ENCODE measurements around the gene ARHGAP19. TPM values are rescaled to one million over a fixed set of nuclear protein-coding genes. Genes with fewer than 3 reads are reported as not detected.
"Not testable (repeated sequence)": the region's sequence is repeated elsewhere in the genome, so short reads cannot be mapped to it uniquely, and the experiment has no call there.

ARHGAP19 gene
- total and polyA plus RNA-seq, 9 donors: 8.5 to 19.9 (median 10.9) TPM

DNA sequence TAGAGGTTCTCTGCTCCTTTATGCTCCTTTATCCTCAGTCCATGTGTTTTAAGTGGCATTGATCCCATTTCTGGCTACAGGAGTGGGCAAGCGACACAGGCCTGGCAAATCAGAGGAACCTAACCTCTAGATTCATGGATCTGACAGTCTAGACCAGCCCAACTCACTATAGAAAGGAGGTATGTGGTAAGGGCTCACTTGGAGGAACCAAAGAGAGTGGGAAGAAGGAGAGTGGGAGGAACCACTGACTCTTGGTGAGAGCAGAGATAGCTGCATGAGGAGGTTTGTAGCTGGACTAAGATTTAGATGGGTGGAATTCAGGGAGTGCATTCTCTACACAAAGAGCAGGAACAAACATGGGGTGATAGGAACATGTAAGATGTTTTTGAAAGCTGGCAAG lies 15.0 kb upstream of the ARHGAP19 start:
- no peak for DNase-seq
- Histone ChIP-seq H3K4me1 (ENCODE audit: control insufficient read depth, insufficient read depth, low read length) (no peaks in the 10 kb centered on the region), H3K36me3 (ENCODE audit: control insufficient read depth, insufficient read depth, low read length) (no peaks in the 10 kb centered on the region), H3K27me3 (ENCODE audit: control insufficient read depth, insufficient read depth, low read length) (no peaks in the 10 kb centered on the region), H3K27ac (ENCODE audit: low read length) (no peak overlapping the region), H3K9me3 (replicated peaks; ENCODE audit: control insufficient read depth, low read depth, low read length) (no peaks in the 10 kb centered on the region), H3K4me3 (ENCODE audit: low read length) (no peak overlapping the region)
- no CpG with 5 or more reads among the region's 1 CpG for WGBS (ENCODE audit: insufficient coverage)

DNA sequence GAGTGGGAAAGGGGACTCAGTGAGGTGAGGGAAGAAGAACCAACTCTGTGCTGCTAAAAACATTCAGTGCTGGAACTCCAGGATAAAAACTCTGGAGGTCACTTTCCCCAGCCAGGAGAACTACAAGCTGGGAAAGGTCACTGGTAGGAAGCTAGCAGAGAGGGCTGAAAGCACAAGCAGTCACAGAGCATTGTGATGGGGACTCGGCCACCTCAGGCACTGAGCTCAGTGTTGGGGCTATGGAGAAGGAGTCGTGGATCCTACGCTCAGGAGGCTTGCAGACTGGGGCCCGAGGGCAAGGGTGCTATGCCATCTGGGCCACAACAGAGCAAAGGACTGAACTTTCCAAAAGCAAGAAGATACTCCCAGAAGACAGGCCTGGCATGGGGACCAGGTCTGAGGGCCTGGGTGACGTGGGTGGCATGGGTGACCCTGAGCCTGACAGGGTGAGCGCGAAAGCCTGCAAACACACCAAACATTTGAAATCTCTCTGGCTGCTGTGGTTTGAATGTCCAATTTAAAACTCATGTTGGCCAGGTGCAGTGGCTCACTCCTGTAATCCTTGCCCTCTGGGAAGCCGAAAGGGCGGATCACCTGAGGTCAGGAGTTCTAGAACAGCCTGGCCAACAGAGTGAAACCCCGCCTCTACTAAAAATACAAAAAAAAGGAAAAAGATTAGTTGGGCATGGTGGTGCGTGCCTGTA lies 9.8 kb upstream of the ARHGAP19 start:
- whole genome bisulfite sequencing (ENCODE audit: insufficient coverage): 100% methylated on average over 2 of the region's 11 CpGs
- DNase-seq: no peak
- Histone ChIP-seq H3K27me3 (ENCODE audit: control insufficient read depth, insufficient read depth, low read length) (peaks cover 2% of the 10 kb centered on the region), H3K27ac (ENCODE audit: low read length) (no peak overlapping the region), H3K9me3 (replicated peaks; ENCODE audit: control insufficient read depth, low read depth, low read length) (no peaks in the 10 kb centered on the region), H3K36me3 (ENCODE audit: control insufficient read depth, insufficient read depth, low read length) (no peaks in the 10 kb centered on the region), H3K4me3 (ENCODE audit: low read length) (no peak overlapping the region), H3K4me1 (ENCODE audit: control insufficient read depth, insufficient read depth, low read length) (no peaks in the 10 kb centered on the region)

DNA sequence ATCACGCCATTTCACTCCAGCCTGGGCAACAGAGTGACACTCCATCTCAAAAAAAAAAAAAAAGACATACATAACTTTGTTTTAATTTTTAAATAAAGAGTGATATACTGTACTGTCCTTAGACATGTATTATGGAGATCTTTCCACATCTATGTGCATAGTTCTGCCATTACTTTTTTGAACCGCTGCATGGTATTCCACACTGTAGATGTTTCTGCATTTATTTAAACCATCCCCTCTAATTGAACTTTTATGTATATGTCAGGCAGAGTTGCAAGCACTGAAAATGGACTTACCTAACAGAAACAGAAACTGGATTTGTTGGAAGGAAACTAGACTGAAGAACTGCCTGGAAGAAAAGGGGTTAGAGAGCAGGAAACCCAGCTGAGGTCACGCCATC lies 8.5 kb upstream of the ARHGAP19 start:
- 60% methylated on average over 1 of the region's 3 CpGs for WGBS (ENCODE audit: insufficient coverage)

DNA sequence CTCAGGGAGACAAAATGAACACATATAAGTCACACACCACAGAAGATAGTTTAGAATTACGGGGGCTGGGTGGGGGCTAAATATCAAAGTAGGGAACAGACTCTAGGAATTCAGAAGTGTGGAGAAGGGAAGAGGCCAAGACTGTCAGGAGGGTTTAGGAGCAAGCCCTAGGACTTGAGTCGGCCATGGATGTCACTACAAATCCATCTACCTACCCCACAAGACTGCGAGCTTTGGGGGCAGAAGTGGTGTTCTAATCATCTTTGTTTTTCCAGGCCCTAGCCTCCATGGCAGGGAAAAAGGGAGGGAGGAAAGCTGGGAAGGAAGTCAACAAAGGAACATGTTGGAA lies 5.8 kb upstream of the ARHGAP19 start:
- Histone ChIP-seq H3K27ac (ENCODE audit: low read length) (no peak overlapping the region), H3K4me3 (ENCODE audit: low read length) (no peak overlapping the region), H3K4me1 (ENCODE audit: control insufficient read depth, insufficient read depth, low read length) (no peaks in the 10 kb centered on the region), H3K9me3 (replicated peaks; ENCODE audit: control insufficient read depth, low read depth, low read length) (no peaks in the 10 kb centered on the region), H3K27me3 (ENCODE audit: control insufficient read depth, insufficient read depth, low read length) (peaks cover 2% of the 10 kb centered on the region), H3K36me3 (ENCODE audit: control insufficient read depth, insufficient read depth, low read length) (no peaks in the 10 kb centered on the region)
- no CpG with 5 or more reads among the region's 3 CpGs for WGBS (ENCODE audit: insufficient coverage)
- no peak for DNase-seq

More for the DNA sequence above, 8.5 kb upstream of the ARHGAP19 start:
- H3K4me1 ChIP-seq (ENCODE audit: control insufficient read depth, insufficient read depth, low read length): no peaks in the 10 kb centered on the region
- H3K36me3 ChIP-seq (ENCODE audit: control insufficient read depth, insufficient read depth, low read length): no peaks in the 10 kb centered on the region
- H3K9me3 ChIP-seq (replicated peaks; ENCODE audit: control insufficient read depth, low read depth, low read length): no peaks in the 10 kb centered on the region
- DNase-seq: no peak
- H3K27me3 ChIP-seq (ENCODE audit: control insufficient read depth, insufficient read depth, low read length): peaks cover 2% of the 10 kb centered on the region
- no peak overlapping the region for H3K4me3 ChIP-seq (ENCODE audit: low read length)
- no peak overlapping the region for H3K27ac ChIP-seq (ENCODE audit: low read length)

DNA sequence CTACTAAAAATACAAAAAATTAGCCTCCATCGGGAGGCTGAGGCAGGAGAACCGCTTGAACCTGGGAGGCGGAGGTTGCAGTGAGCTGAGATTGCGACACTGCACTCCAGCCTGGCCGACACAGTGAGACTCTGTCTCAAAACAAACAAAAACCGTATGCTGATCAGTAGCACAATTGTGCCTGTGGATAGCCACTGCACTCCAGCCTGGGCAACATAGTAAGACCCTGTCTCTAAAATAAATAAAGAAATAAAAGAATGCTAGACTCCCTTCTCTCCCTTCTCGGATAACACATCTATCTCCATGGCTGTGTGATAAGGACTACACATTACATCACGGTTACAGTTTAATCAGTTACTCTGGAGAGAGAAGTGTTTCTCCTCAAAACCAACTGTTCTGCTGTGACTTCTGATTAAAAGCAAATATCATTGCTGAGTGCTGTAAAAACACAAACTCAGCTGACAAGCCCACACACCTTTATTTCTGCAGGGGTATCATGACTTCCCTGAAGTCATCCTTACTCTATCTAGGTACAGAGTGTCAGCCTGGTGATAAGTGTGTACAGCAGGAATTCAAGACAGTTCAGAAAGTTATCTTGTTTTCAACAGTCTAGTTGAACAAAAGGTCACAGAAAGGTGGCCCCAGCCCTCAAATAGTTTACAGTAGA lies 5.3 kb upstream of the ARHGAP19 start:
- no peak for DNase-seq
- no peaks in the 10 kb centered on the region for H3K36me3 ChIP-seq (ENCODE audit: control insufficient read depth, insufficient read depth, low read length)
- H3K27me3 ChIP-seq (ENCODE audit: control insufficient read depth, insufficient read depth, low read length): peaks cover 2% of the 10 kb centered on the region
- 100% methylated on average over 1 of the region's 8 CpGs for WGBS (ENCODE audit: insufficient coverage)
- H3K4me3 ChIP-seq (ENCODE audit: low read length): no peak overlapping the region
- no peak overlapping the region for H3K27ac ChIP-seq (ENCODE audit: low read length)
- H3K4me1 ChIP-seq (ENCODE audit: control insufficient read depth, insufficient read depth, low read length): no peaks in the 10 kb centered on the region
- no peaks in the 10 kb centered on the region for H3K9me3 ChIP-seq (replicated peaks; ENCODE audit: control insufficient read depth, low read depth, low read length)

DNA sequence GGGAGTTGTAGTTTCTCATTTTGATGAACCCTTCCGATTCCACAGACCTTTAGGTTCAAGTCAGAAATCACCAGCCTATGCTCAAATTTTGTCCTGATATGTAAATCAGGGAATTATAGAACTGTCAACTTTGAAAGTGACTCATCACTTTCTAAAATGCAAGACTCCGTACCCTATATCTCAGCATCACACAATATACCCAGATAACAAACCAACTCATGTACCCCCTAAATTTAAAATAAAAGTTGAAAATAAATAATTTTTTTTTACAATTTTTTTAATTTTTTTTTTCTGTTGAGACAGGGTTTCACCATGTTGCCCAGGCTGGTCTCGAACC lies 393 bp upstream of the ARHGAP19 start:
- no peak for DNase-seq
- Histone ChIP-seq H3K27ac (ENCODE audit: low read length) (no peak overlapping the region), H3K4me1 (ENCODE audit: control insufficient read depth, insufficient read depth, low read length) (peaks cover 4% of the 10 kb centered on the region), H3K36me3 (ENCODE audit: control insufficient read depth, insufficient read depth, low read length) (no peaks in the 10 kb centered on the region), H3K9me3 (replicated peaks; ENCODE audit: control insufficient read depth, low read depth, low read length) (no peaks in the 10 kb centered on the region), H3K27me3 (ENCODE audit: control insufficient read depth, insufficient read depth, low read length) (no peaks in the 10 kb centered on the region), H3K4me3 (ENCODE audit: low read length) (no peak overlapping the region)
- no CpG with 5 or more reads among the region's 3 CpGs for WGBS (ENCODE audit: insufficient coverage)

DNA sequence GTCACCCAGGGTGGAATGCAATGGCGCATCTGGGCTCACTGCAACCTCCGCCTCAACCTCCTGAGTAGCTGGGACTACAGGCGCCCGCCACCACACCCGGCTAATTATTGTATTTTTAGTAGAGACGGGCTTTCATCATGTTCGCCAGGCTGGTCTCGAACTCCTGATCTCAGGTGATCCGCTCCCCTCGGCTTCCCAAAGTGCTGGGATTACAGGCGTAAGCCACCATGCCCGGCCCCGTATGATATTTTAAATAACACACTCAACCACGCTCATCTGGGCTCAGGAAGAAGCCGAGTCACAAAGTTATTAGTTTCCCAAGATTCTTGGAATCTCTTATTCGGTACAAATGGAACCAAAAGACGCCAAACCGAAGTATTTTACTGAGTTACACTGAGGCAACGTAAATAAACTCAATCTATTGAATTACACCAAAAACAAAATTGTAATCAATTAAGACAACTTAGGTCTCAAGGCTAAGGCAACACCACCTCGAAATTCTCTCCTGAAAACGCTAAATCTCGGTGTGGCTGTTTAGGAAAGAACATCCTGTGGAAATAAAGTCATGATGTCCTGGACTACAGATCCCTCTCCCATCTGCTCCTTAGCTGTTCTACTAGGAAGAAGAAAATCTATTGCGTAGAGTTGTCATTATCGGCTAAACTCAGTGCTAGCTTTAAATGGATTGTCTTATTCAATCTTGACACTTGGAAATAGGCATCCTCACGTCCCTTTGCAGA lies 910 bp downstream of the ARHGAP19 start:
- Histone ChIP-seq H3K27ac (ENCODE audit: low read length) (peak overlapping the region; percentile 98), H3K36me3 (ENCODE audit: control insufficient read depth, insufficient read depth, low read length) (peaks cover 8% of the 10 kb centered on the region), H3K4me1 (ENCODE audit: control insufficient read depth, insufficient read depth, low read length) (peaks cover 4% of the 10 kb centered on the region), H3K4me3 (ENCODE audit: low read length) (peak overlapping the region; percentile 85), H3K9me3 (replicated peaks; ENCODE audit: control insufficient read depth, low read depth, low read length) (no peaks in the 10 kb centered on the region), H3K27me3 (ENCODE audit: control insufficient read depth, insufficient read depth, low read length) (no peaks in the 10 kb centered on the region)
- 70% methylated on average over 13 of the region's 25 CpGs for WGBS (ENCODE audit: insufficient coverage)
- DNase-seq: no peak

DNA sequence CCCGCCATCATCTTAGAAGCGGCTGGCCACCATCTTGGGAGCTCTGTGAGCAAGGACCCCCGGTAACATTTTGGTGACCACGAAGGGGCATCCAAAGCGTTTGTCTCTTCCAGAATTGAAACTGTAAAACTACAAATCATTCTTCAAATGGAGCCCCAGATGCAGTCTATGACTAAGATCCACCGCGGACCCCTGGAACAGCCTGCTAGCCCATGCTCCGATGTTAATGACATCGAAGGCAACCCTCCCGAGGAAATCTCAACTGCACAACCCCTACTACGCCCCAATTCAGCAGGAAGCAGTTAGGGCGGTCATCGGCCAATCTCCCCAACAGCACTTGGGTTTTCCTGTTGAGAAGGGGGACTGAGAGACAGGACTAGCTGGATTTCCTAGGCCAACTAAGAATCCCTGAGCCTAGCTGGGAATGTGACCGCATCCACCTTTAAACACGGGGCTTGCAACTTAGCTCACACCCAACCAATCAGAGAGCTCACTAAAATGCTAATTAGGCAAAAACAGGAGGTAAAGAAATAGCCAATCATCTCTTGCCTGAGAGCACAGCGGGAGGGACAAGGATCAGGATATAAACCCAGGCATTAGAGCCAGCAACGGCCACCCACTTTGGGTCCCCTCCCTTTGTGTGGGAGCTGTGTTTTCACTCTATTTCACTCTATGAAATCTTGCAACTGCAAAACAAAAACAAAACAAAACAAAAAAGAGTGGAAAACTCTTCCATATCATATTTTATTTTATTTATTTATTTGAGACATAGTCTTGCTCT lies 1.7 kb downstream of the ARHGAP19 start:
- DNase-seq; H3K36me3 ChIP-seq (ENCODE audit: control insufficient read depth, insufficient read depth, low read length); H3K27ac ChIP-seq (ENCODE audit: low read length); H3K4me3 ChIP-seq (ENCODE audit: low read length); H3K4me1 ChIP-seq (ENCODE audit: control insufficient read depth, insufficient read depth, low read length); H3K9me3 ChIP-seq (replicated peaks; ENCODE audit: control insufficient read depth, low read depth, low read length); H3K27me3 ChIP-seq (ENCODE audit: control insufficient read depth, insufficient read depth, low read length): not testable (repeated sequence)
- 96% methylated on average over 7 of the region's 17 CpGs for WGBS (ENCODE audit: insufficient coverage)

DNA sequence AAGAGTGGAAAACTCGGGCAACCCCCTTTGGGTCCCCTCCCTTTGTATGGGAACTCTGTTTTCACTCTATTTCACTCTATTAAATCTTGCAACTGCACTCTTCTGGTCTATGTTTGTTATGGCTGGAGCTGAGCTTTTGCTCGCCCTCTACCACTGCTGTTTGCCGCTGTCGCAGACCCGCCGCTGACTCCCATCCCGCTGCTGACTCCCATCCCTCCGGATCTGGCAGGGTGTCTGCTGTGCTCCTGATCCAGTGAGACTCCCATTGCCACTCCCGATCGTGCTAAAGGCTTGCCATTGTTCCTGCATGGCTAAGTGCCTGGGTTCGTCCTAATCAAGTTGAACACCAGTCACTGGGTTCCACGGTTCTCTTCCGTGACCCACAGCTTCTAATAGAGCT lies 2.4 kb downstream of the ARHGAP19 start:
- H3K27me3 ChIP-seq (ENCODE audit: control insufficient read depth, insufficient read depth, low read length); DNase-seq; H3K27ac ChIP-seq (ENCODE audit: low read length); H3K9me3 ChIP-seq (replicated peaks; ENCODE audit: control insufficient read depth, low read depth, low read length); H3K4me1 ChIP-seq (ENCODE audit: control insufficient read depth, insufficient read depth, low read length); H3K4me3 ChIP-seq (ENCODE audit: low read length); H3K36me3 ChIP-seq (ENCODE audit: control insufficient read depth, insufficient read depth, low read length): not testable (repeated sequence)
- 98% methylated on average over 12 of the region's 13 CpGs for WGBS (ENCODE audit: insufficient coverage)

DNA sequence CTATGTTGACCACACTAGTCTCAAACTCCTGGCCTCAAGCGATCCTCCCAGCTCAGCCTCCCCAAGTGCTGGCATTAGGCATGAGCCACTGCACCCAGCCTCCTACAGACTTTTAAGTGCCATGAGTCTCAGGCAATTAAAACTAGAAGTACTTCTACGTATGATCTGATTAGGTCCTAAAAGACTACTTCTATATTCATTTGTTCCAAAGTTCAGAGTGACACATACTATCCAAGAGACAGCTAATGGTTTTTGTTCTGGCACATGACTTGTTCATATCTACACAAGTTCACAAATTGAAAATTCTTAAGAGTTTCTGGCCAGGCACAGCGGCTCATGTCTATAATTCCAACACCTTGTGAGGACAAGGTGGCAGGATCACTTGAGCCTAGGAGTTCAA lies 11.7 kb downstream of the ARHGAP19 start:
- no peak for DNase-seq
- Histone ChIP-seq H3K27me3 (ENCODE audit: control insufficient read depth, insufficient read depth, low read length) (no peaks in the 10 kb centered on the region), H3K27ac (ENCODE audit: low read length) (no peak overlapping the region), H3K4me1 (ENCODE audit: control insufficient read depth, insufficient read depth, low read length) (peaks cover 7% of the 10 kb centered on the region), H3K4me3 (ENCODE audit: low read length) (no peak overlapping the region), H3K9me3 (replicated peaks; ENCODE audit: control insufficient read depth, low read depth, low read length) (no peaks in the 10 kb centered on the region), H3K36me3 (ENCODE audit: control insufficient read depth, insufficient read depth, low read length) (no peaks in the 10 kb centered on the region)
- WGBS (ENCODE audit: insufficient coverage): 100% methylated on average over 1 of the region's 3 CpGs

Measured in muscle of leg (tissue), 11 donors.